Measurements from ENCODE around the gene RGSL1. TPM values are rescaled to one million over a fixed set of nuclear protein-coding genes. Genes with fewer than 3 reads are reported as not detected.

Gene RGSL1
- total RNA-seq, 1 experiment from 2014 or later = not detected

- ATAC-seq (no peak), DNase-seq (ENCODE audit: low read depth, low spot score) (no peak)
- Histone ChIP-seq H3K27ac (ENCODE audit: low read length) (no peak overlapping the region), H3K4me3 (ENCODE audit: low read depth in 2 of 2, low read length in 2 of 2) (no peak overlapping the region), H3K4me1 (ENCODE audit: control insufficient read depth, insufficient read depth, low read length) (no peaks in the 10 kb centered on the region), H3K36me3 (ENCODE audit: control insufficient read depth, insufficient read depth, low read length) (no peaks in the 10 kb centered on the region), H3K27me3 (ENCODE audit: control insufficient read depth, insufficient read depth, low read length) (no peaks in the 10 kb centered on the region), H3K9me3 (ENCODE audit: control insufficient read depth, insufficient read depth, low read depth, low read length) (no peaks in the 10 kb centered on the region)
- ChIA-PET POLR2A (no interaction called here), CTCF (no interaction called here)
- intact Hi-C loops (cut with micrococcal nuclease; ENCODE audit: unreplicated experiment) (no loop called here), in situ Hi-C loops (cut with HindIII; ENCODE audit: low pct_unique_long_range_greater_than_20kb, low sequenced_read_pairs) (no loop called here)
- BruUV-seq (replicated peaks) = no TSS peak
- TF ChIP-seq CTCF (IDR thresholded peaks at IDR 0.05) (no peak), SIN3A (IDR thresholded peaks at IDR 0.05; ENCODE audit: borderline replicate concordance, insufficient read depth, low read depth, low read length) (no peak), POLR2AphosphoS5 (IDR thresholded peaks at IDR 0.05; ENCODE audit: low read depth, low read length) (no peak), TCF7L2 (IDR thresholded peaks at IDR 0.05; ENCODE audit: low read depth, low read length) (no peak), REST (IDR thresholded peaks at IDR 0.05; ENCODE audit: insufficient read depth in 1 of 2, low read depth in 2 of 2, low read length in 1 of 2) (no peak)
Measured at GRCh38 chr1:182549346-182549745, 99.4 kb downstream of the RGSL1 start.

- no peak for TF ChIP-seq CTCF (IDR thresholded peaks at IDR 0.05)
- no peak for TF ChIP-seq SIN3A (IDR thresholded peaks at IDR 0.05; ENCODE audit: borderline replicate concordance, insufficient read depth, low read depth, low read length)
- TF ChIP-seq TCF7L2 (IDR thresholded peaks at IDR 0.05; ENCODE audit: low read depth, low read length) = no peak
- no peak for TF ChIP-seq REST (IDR thresholded peaks at IDR 0.05; ENCODE audit: insufficient read depth in 1 of 2, low read depth in 2 of 2, low read length in 1 of 2)
- no peak for TF ChIP-seq POLR2AphosphoS5 (IDR thresholded peaks at IDR 0.05; ENCODE audit: low read depth, low read length)
- BruUV-seq (replicated peaks) = no TSS peak
- in situ Hi-C loops (cut with HindIII; ENCODE audit: low pct_unique_long_range_greater_than_20kb, low sequenced_read_pairs) = no loop called here
- Histone ChIP-seq H3K4me1 (ENCODE audit: control insufficient read depth, insufficient read depth, low read length) (no peaks in the 10 kb centered on the region), H3K27ac (ENCODE audit: low read length) (no peak overlapping the region), H3K36me3 (ENCODE audit: control insufficient read depth, insufficient read depth, low read length) (no peaks in the 10 kb centered on the region), H3K27me3 (ENCODE audit: control insufficient read depth, insufficient read depth, low read length) (no peaks in the 10 kb centered on the region), H3K4me3 (ENCODE audit: low read depth in 2 of 2, low read length in 2 of 2) (no peak overlapping the region), H3K9me3 (ENCODE audit: control insufficient read depth, insufficient read depth, low read depth, low read length) (no peaks in the 10 kb centered on the region)
- DNase-seq (ENCODE audit: low read depth, low spot score) = no peak
- intact Hi-C loops (cut with micrococcal nuclease; ENCODE audit: unreplicated experiment) = no loop called here
- ChIA-PET POLR2A (no interaction called here), CTCF (no interaction called here)
- no peak for ATAC-seq
Measured at GRCh38 chr1:182549811-182550210, 99.9 kb downstream of the RGSL1 start.

Data from Panc1 (cell line).